GM23248 (cell line): ENCODE data around the gene TWIST1. TPM values are rescaled to one million over a fixed set of nuclear protein-coding genes. Genes with fewer than 3 reads are reported as not detected.
A peak's percentile ranks its signal among the peaks of the same experiment; 100 is the strongest.

Source experiments
- DNase-seq: peaks from one replicate; pipeline ENCODE4 v3.0.0-alpha.2; 2015
- H2AFZ ChIP-seq: fragments of 200-600 bp; sonication (generic); 2 replicates; pipeline ENCODE4 v1.6.1; 2016; ENCODE audit warnings: antibody characterized with exemption
- H3F3A ChIP-seq: fragments of 200-600 bp; sonication (generic); 2 replicates; pipeline ENCODE4 v1.6.1; 2016; ENCODE audit warnings: mild to moderate bottlenecking, antibody characterized with exemption, mixed run types; ENCODE audit not compliant: insufficient read depth
- H3K27ac ChIP-seq: fragments of 200-600 bp; sonication (generic); 2 replicates; pipeline ENCODE4 v1.5.1; 2016; ENCODE audit warnings: mild to moderate bottlenecking
- H3K27me3 ChIP-seq: fragments of 200-600 bp; sonication (generic); replicated peaks from 2 replicates; pipeline ENCODE4 v1.6.1; 2016; ENCODE audit warnings: mild to moderate bottlenecking; ENCODE audit not compliant: insufficient read depth
- H3K36me3 ChIP-seq: fragments of 200-600 bp; sonication (generic); 2 replicates; pipeline ENCODE4 v1.6.1; 2016; ENCODE audit warnings: low read depth, mild to moderate bottlenecking
- H3K4me1 ChIP-seq: fragments of 200-600 bp; sonication (generic); 2 replicates; pipeline ENCODE4 v1.6.1; 2016; ENCODE audit warnings: mild to moderate bottlenecking; ENCODE audit not compliant: insufficient read depth
- H3K4me2 ChIP-seq: fragments of 200-600 bp; sonication (generic); one replicate; pipeline ENCODE4 v1.6.1; 2016; ENCODE audit warnings: mild to moderate bottlenecking; ENCODE audit not compliant: unreplicated experiment
- H3K4me3 ChIP-seq: fragments of 200-600 bp; sonication (generic); 2 replicates; pipeline ENCODE4 v1.5.1; 2016; ENCODE audit warnings: mild to moderate bottlenecking
- H3K79me2 ChIP-seq: fragments of 200-600 bp; sonication (generic); 2 replicates; pipeline ENCODE4 v1.6.1; 2016; ENCODE audit warnings: mild to moderate bottlenecking; ENCODE audit not compliant: insufficient read depth
- H3K9ac ChIP-seq: fragments of 200-600 bp; sonication (generic); 2 replicates; pipeline ENCODE4 v1.6.1; 2016; ENCODE audit warnings: mild to moderate bottlenecking
- H3K9me2 ChIP-seq: fragments of 200-600 bp; sonication (generic); 2 replicates; pipeline ENCODE4 v1.6.1; 2016; ENCODE audit warnings: mixed run types, mild to moderate bottlenecking, moderate library complexity; ENCODE audit not compliant: insufficient read depth
- H3K9me3 ChIP-seq: fragments of 200-600 bp; sonication (generic); one replicate; pipeline ENCODE4 v1.6.1; 2017; ENCODE audit warnings: low read depth
- H4K20me1 ChIP-seq: fragments of 200-600 bp; sonication (generic); 2 replicates; pipeline ENCODE4 v1.6.0; 2016; ENCODE audit not compliant: insufficient read depth
- EZH2 ChIP-seq: fragments of 200-600 bp; sonication (generic); IDR thresholded peaks from 2 replicates; pipeline ENCODE4 v1.6.1; 2018; ENCODE audit warnings: antibody characterized with exemption, mild to moderate bottlenecking; ENCODE audit not compliant: insufficient read depth, poor library complexity, severe bottlenecking
- EZH2phosphoT487 ChIP-seq: fragments of 200-600 bp; sonication (generic); IDR thresholded peaks from 2 replicates; pipeline ENCODE4 v1.6.1; 2018; ENCODE audit warnings: antibody characterized with exemption, moderate library complexity, mild to moderate bottlenecking, low read depth; ENCODE audit not compliant: insufficient read depth
- WGBS, 2 experiments: methylation state at CpG; one replicate each; pipeline ENCODE4 v1.1.6; 2015 to 2017; ENCODE audit warnings: low lambda C conversion rate in 2 of 2, low coverage in 1 of 2; ENCODE audit errors: missing lambda C conversion rate in 2 of 2; 5-methylcytosine and 5-hydroxymethylcytosine counted together
- in situ Hi-C: fragments of 300-500 bp; cut with MboI; formaldehyde crosslinking; loops from 2 replicates; pipeline ENCODE4 v1.15.0; 2020
- polyA plus RNA-seq: library from polyadenylated mRNA; unstranded; fragments of >200 nt; fragmentation: Nextera tagmentation; extraction: Ambion mirVana; gene quantifications from 2 replicates; pipeline ENCODE4 v1.2.1, GENCODE V29; 2016
- total RNA-seq: library from RNA; depleted of rRNA; stranded (reverse); fragments of >200 nt; shearing (Covaris generic); gene quantifications from 2 replicates; pipeline ENCODE4 v1.2.3, GENCODE V29; 2014

The TWIST1 gene
- total and polyA plus RNA-seq, 2 experiments from 2014 or later = 17.2 to 47.8 TPM

DNA sequence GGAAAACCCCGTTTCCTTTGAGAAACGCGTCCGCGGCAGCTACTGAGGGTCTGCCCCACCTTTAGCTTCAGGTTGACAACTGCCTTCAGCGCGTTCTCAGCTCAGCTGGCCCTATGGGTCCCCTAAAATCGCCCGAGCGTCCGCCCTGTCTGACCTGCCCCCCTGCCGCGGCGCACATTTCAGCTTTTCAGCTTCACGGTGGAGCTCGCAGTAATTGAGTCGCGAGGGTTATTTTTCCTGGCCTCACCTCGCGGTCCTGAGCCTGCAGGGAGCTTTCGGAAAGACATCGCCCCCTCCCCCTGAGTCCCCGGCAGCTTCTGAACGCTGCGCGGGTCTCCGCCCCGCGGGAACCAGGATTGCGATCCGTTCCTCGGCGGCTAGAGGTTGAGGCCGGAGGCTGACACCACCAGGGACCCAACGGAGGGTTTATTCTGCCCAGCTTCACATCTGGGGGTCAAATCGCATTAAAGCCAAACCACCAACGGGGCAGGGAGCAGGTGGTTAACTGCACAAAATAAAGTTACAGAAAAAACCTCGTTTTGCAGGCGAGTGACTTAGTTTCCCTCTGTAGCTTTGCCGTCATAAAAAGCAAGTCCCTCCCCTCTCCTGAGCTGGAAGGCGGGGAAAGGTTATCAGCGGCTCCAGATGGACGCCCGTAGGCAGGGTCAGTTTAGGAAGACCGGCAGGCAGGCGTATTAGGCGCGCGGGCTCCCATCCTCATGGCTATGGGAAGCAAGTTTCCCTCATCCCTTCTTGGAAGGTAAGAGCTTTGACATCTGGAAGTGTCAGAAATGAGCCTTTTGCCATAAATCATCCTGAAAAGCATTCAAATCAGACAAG is 11.0 kb downstream of the TWIST1 start:
- no peaks in the 10 kb centered on the region for H3K36me3 ChIP-seq
- H3K9ac ChIP-seq = peak overlapping the region; percentile 95
- H3K4me1 ChIP-seq = peaks cover 71% of the 10 kb centered on the region
- peaks cover 95% of the 10 kb centered on the region for H3K79me2 ChIP-seq
- H3K4me2 ChIP-seq = peak overlapping the region; percentile 99
- H2AFZ ChIP-seq = peak overlapping the region; percentile 84
- peak; percentile 64 for DNase-seq
- H3K27ac ChIP-seq = peak overlapping the region; percentile 97
- H4K20me1 ChIP-seq = no peaks in the 10 kb centered on the region
- in situ Hi-C loops = loop anchor here (25.0 kb wide), 1 partner anchor 744 kb away; no protein-coding TSS in a partner anchor
- H3K9me2 ChIP-seq = no peaks in the 10 kb centered on the region
- no peak for TF ChIP-seq EZH2phosphoT487
- TF ChIP-seq EZH2 = no peak
- H3K4me3 ChIP-seq = peak overlapping the region; percentile 88
- 1 to 3% methylated on average over 49 of the region's 49 CpGs for WGBS, 2 experiments
- H3F3A ChIP-seq = peaks cover 45% of the 10 kb centered on the region
- no peaks in the 10 kb centered on the region for H3K9me3 ChIP-seq
- no peaks in the 10 kb centered on the region for H3K27me3 ChIP-seq

DNA sequence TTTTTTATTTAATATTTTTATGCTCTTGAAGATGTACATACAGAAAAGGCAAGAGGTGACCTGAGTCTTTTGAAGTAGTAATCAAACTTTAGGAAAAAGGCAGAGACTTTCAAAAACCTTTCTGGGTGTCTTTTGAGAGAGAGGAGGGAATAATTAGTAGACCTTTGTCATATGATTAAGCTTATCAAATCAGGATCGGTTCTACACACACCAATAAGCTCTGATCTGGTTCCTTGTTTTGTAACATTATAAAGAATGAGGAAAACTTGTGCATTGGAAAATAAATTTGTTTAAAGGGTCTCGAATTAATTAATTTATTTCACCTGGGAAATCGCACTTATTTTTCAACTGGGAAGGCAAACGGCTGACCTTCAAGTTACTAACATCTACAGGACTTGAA is 11.9 kb downstream of the TWIST1 start:
- peak; percentile 63 for DNase-seq
- H3K9me3 ChIP-seq = no peaks in the 10 kb centered on the region
- H3K9ac ChIP-seq = peak overlapping the region; percentile 95
- H3F3A ChIP-seq = peaks cover 40% of the 10 kb centered on the region
- H3K4me3 ChIP-seq = peak overlapping the region; percentile 88
- no peaks in the 10 kb centered on the region for H4K20me1 ChIP-seq
- peak overlapping the region; percentile 84 for H2AFZ ChIP-seq
- no peak; the same call in 1 of the 2 replicates for TF ChIP-seq EZH2phosphoT487
- no peak for TF ChIP-seq EZH2
- no peaks in the 10 kb centered on the region for H3K36me3 ChIP-seq
- H3K4me1 ChIP-seq = peaks cover 72% of the 10 kb centered on the region
- no peaks in the 10 kb centered on the region for H3K27me3 ChIP-seq
- H3K4me2 ChIP-seq = peak overlapping the region; percentile 99
- H3K27ac ChIP-seq = peak overlapping the region; percentile 97
- 1 to 3% methylated on average over 4 of the region's 4 CpGs for whole genome bisulfite sequencing, 2 experiments
- H3K79me2 ChIP-seq = peaks cover 94% of the 10 kb centered on the region
- H3K9me2 ChIP-seq = no peaks in the 10 kb centered on the region
- in situ Hi-C loops = loop anchor here (25.0 kb wide), 1 partner anchor 743 kb away; no protein-coding TSS in a partner anchor

DNA sequence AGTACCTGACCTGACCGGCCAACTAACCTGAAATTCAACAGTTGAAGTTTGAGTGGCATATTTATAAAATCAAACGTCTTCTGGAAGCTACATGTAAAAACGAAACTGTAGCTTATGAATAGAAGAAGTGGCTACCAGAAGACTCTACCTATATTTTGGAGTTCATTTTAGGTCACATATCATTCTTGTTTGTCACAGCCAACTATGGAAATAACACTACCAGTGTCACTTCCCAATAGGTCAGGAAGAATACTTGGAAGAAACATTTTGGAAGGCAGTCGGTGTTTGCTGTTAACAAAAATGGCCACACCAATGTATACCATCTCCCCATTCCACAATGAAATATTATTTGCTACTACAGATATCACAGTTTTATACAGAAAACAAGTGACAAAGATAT is 12.6 kb downstream of the TWIST1 start:
- in situ Hi-C loops = loop anchor here (25.0 kb wide), 1 partner anchor 743 kb away; no protein-coding TSS in a partner anchor

DNA sequence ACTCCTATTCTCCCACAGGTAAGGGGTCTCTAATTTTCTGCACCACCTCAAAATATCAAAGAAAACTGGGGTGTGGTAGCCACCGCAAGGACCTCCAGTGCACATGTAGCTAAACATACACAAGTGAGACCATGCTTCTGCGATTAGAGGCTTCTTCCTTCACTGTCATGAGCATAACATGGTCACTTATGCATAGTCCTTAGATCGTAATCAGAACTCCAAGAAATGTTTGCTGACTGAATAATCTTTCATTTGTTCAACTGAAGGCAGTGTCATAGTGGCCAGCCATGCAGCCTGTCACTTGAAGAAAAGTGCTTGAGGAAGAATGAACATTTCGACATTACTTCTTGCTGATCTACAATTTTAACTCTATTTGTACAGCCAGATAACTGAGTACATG is 14.6 kb downstream of the TWIST1 start:
- in situ Hi-C loops = loop anchor here (25.0 kb wide), 1 partner anchor 741 kb away; no protein-coding TSS in a partner anchor
- DNase-seq = peak; percentile 73
- Histone ChIP-seq H3K9ac (peak overlapping the region; percentile 95), H3K4me1 (peaks cover 75% of the 10 kb centered on the region), H3K27ac (peak overlapping the region; percentile 97), H4K20me1 (no peaks in the 10 kb centered on the region), H3K4me3 (peak overlapping the region; percentile 88), H3K4me2 (peak overlapping the region; percentile 99), H3K9me2 (no peaks in the 10 kb centered on the region), H2AFZ (peak overlapping the region; percentile 72), H3K79me2 (peaks cover 94% of the 10 kb centered on the region), H3K36me3 (no peaks in the 10 kb centered on the region), H3K27me3 (no peaks in the 10 kb centered on the region), H3K9me3 (no peaks in the 10 kb centered on the region), H3F3A (peaks cover 24% of the 10 kb centered on the region)
- TF ChIP-seq EZH2 (no peak), EZH2phosphoT487 (0 out of 2 replicates have a peak, but pooled peaks have one; percentile 3)
- 5% methylated on average over 4 of the region's 4 CpGs for WGBS, 2 experiments

More for the DNA sequence above, 12.6 kb downstream of the TWIST1 start:
- H3K9me2 ChIP-seq = no peaks in the 10 kb centered on the region
- H3K79me2 ChIP-seq = peaks cover 94% of the 10 kb centered on the region
- peaks cover 72% of the 10 kb centered on the region for H3K4me1 ChIP-seq
- peak overlapping the region; percentile 84 for H2AFZ ChIP-seq
- H3K4me2 ChIP-seq = peak overlapping the region; percentile 99
- no peaks in the 10 kb centered on the region for H3K27me3 ChIP-seq
- H4K20me1 ChIP-seq = no peaks in the 10 kb centered on the region
- WGBS, 2 experiments = 14 to 17% methylated on average over 4 of the region's 4 CpGs
- H3K9ac ChIP-seq = peak overlapping the region; percentile 95
- no peaks in the 10 kb centered on the region for H3K36me3 ChIP-seq
- H3F3A ChIP-seq = peaks cover 40% of the 10 kb centered on the region
- TF ChIP-seq EZH2phosphoT487 = no peak
- TF ChIP-seq EZH2 = no peak
- H3K9me3 ChIP-seq = no peaks in the 10 kb centered on the region
- H3K4me3 ChIP-seq = peak overlapping the region; percentile 88
- H3K27ac ChIP-seq = peak overlapping the region; percentile 97
- DNase-seq = peak; percentile 53
